ENCODE data around the gene CX3CR1. TPM values are rescaled to one million over a fixed set of nuclear protein-coding genes. Genes with fewer than 3 reads are reported as not detected.

The CX3CR1 gene
- total RNA-seq, 3 donors from 2014 or later = 0.67 to 0.94 (median 0.70) TPM

- intact Hi-C loops (cut with DNase I, micrococcal nuclease) = loop anchor here (5.0 to 10.0 kb wide), 2 partner anchors 158 to 161 kb away; no protein-coding TSS in a partner anchor
- Histone ChIP-seq H3K4me1 (ENCODE audit: low read depth) (no peaks in the 10 kb centered on the region), H3K4me3 (no peak overlapping the region), H3K9me3 (no peaks in the 10 kb centered on the region), H3K36me3 (ENCODE audit: low read depth) (no peaks in the 10 kb centered on the region)
- ATAC-seq = no peak
- no peak for TF ChIP-seq CTCF (IDR thresholded peaks at IDR 0.05)
- DNase-seq = no peak
Observed at GRCh38 chr3:39285332-39285731, 5.5 kb upstream of the CX3CR1 start.

GRCh38 chr3:39284457-39284881 is 4.6 kb upstream of the CX3CR1 start:
- DNase-seq (no peak), ATAC-seq (no peak)
- intact Hi-C loops (cut with DNase I, micrococcal nuclease) = loop anchor here in 1 of 2 donors (10.0 kb wide), 1 partner anchor 160 kb away; no protein-coding TSS in a partner anchor
- TF ChIP-seq CTCF (IDR thresholded peaks at IDR 0.05) = no peak
- H3K9me3 ChIP-seq = no peaks in the 10 kb centered on the region
- H3K4me3 ChIP-seq = no peak overlapping the region
- H3K36me3 ChIP-seq (ENCODE audit: low read depth) = no peaks in the 10 kb centered on the region
- H3K4me1 ChIP-seq (ENCODE audit: low read depth) = no peaks in the 10 kb centered on the region

- Histone ChIP-seq H3K9me3 (no peaks in the 10 kb centered on the region), H3K4me3 (no peak overlapping the region), H3K4me1 (ENCODE audit: low read depth) (no peaks in the 10 kb centered on the region), H3K36me3 (ENCODE audit: low read depth) (no peaks in the 10 kb centered on the region)
- ATAC-seq (no peak), DNase-seq (no peak)
- TF ChIP-seq CTCF (IDR thresholded peaks at IDR 0.05) = no peak
- intact Hi-C loops (cut with DNase I, micrococcal nuclease) = loop anchor here in 1 of 2 donors (10.0 kb wide), 1 partner anchor 157 kb away; no protein-coding TSS in a partner anchor
Observed at GRCh38 chr3:39282057-39282456, 2.2 kb upstream of the CX3CR1 start.

GRCh38 chr3:39281533-39281932 is 1.7 kb upstream of the CX3CR1 start:
- Histone ChIP-seq H3K9me3 (no peaks in the 10 kb centered on the region), H3K36me3 (ENCODE audit: low read depth) (no peaks in the 10 kb centered on the region), H3K4me3 (no peak overlapping the region), H3K4me1 (ENCODE audit: low read depth) (no peaks in the 10 kb centered on the region)
- TF ChIP-seq CTCF (IDR thresholded peaks at IDR 0.05) = no peak
- no peak for ATAC-seq
- DNase-seq = no peak
- intact Hi-C loops (cut with DNase I, micrococcal nuclease) = loop anchor here in 1 of 2 donors (10.0 kb wide), 1 partner anchor 157 kb away; no protein-coding TSS in a partner anchor

GRCh38 chr3:39280571-39280970 is 735 bp upstream of the CX3CR1 start:
- no peak for DNase-seq
- intact Hi-C loops (cut with DNase I, micrococcal nuclease) = loop anchor here in 1 of 2 donors (10.0 kb wide), 1 partner anchor 156 kb away; no protein-coding TSS in a partner anchor

More at GRCh38 chr3:39280571-39280970, 735 bp upstream of the CX3CR1 start:
- Histone ChIP-seq H3K36me3 (ENCODE audit: low read depth) (no peaks in the 10 kb centered on the region), H3K4me3 (no peak overlapping the region), H3K9me3 (no peaks in the 10 kb centered on the region), H3K4me1 (ENCODE audit: low read depth) (no peaks in the 10 kb centered on the region)
- no peak for TF ChIP-seq CTCF (IDR thresholded peaks at IDR 0.05)
- no peak for ATAC-seq

Data from mucosa of descending colon (tissue), 3 donors.